22Rv1 (cell line): Measurements from ENCODE around the gene AP3S2.

Source experiments
- H3K27ac ChIP-seq: fragments of 450-650 bp; 2 replicates; pipeline ENCODE4 v1.5.1; 2017
- ZFX ChIP-seq: fragments of 450-650 bp; IDR thresholded peaks from 2 replicates; pipeline ENCODE4 v1.6.1; 2017; ENCODE audit warnings: antibody characterized with exemption, borderline replicate concordance
- TF ChIP-seq, protein P1 (sequence below): fragments of 450-650 bp; IDR thresholded peaks from 2 replicates; pipeline ENCODE4 v1.5.1; 2017; ENCODE audit warnings: mild to moderate bottlenecking

Gene AP3S2

DNA sequence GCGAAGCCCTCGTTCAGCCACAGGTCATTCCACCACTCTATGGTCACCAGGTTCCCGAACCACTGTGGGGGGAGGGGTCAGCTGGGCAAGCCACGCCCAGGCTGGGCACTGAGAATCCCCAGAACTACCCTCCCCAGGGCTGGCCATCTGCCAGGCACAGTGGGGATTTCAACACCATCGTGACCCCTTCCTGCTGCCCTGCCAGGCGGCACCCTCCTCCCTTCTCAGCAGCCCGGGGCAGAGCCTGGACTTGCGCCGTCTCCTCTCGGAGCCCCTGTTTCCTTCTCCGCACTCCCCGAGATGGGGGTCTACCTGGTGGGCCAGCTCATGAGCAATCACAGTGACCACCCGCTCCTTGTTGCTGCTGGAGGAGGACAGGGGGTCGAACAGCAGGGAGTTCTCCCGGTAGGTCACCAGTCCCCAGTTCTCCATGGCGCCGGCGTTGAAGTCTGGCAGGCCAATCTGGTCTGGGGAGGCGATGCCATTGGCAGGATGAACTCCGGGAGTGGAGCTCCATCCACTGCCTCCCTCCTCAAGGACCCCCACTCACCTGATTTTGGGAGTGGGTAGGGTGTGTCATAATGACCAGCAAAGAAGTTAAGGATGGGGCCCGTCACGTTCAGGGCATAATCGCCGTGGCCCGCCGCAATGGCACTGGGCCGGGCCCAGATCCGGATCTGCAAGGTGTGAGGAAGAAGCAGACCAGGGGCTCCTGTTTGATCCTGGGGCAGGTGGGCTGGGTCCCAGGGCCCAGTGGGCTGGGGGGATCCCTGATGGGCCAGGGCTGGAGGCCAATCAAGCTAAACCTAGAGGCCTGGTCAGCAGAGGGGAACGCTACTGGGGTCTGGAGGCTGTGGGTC, 89.6 kb downstream of the AP3S2 start:
- TF ChIP-seq ZFX = no peak
- TF ChIP-seq, protein P1, sequence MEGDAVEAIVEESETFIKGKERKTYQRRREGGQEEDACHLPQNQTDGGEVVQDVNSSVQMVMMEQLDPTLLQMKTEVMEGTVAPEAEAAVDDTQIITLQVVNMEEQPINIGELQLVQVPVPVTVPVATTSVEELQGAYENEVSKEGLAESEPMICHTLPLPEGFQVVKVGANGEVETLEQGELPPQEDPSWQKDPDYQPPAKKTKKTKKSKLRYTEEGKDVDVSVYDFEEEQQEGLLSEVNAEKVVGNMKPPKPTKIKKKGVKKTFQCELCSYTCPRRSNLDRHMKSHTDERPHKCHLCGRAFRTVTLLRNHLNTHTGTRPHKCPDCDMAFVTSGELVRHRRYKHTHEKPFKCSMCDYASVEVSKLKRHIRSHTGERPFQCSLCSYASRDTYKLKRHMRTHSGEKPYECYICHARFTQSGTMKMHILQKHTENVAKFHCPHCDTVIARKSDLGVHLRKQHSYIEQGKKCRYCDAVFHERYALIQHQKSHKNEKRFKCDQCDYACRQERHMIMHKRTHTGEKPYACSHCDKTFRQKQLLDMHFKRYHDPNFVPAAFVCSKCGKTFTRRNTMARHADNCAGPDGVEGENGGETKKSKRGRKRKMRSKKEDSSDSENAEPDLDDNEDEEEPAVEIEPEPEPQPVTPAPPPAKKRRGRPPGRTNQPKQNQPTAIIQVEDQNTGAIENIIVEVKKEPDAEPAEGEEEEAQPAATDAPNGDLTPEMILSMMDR = no peak
- no peak overlapping the region for H3K27ac ChIP-seq

- H3K27ac ChIP-seq = no peak overlapping the region
Measured at GRCh38 chr15:89802986-89803824, 90.6 kb downstream of the AP3S2 start.

DNA sequence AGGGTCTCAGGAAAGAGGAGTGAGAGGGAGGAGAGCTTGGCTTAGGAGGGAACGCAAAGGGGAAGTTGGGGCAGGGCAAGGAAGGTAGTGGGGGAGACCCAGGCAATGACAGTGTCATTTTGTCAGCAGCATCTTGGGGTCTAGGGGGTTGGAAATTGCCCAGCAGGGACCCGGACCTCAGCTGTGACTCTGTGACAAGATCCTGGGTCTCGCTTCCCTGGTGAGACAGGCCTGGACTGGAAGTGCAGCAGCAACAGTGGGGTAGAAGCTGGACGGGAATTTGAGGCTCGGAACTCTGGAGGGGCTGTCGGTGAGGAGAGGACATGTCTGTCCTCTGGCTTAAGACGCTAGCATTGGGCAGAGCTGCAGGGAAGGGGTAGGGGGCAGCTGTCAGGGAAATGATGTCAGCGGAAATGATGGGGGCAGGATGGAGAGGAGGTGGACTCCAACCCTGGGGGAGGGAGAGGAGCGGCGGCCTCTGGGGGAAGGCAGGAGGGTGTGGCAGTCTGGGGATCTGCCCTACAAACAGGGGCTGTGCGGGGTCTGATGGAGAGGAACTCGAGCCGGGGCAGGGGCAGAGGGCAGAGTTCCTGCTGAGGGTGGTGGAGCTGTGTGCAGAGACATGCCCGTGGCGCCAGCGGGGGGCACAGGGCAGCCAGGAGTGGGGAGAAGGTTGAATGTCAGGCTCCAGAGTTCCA, 91.4 kb downstream of the AP3S2 start:
- no peak overlapping the region for H3K27ac ChIP-seq
- TF ChIP-seq, protein P1 = no peak
- TF ChIP-seq ZFX = no peak

More at GRCh38 chr15:89802986-89803824, 90.6 kb downstream of the AP3S2 start:
- no peak for TF ChIP-seq ZFX
- TF ChIP-seq, protein P1 = no peak

DNA sequence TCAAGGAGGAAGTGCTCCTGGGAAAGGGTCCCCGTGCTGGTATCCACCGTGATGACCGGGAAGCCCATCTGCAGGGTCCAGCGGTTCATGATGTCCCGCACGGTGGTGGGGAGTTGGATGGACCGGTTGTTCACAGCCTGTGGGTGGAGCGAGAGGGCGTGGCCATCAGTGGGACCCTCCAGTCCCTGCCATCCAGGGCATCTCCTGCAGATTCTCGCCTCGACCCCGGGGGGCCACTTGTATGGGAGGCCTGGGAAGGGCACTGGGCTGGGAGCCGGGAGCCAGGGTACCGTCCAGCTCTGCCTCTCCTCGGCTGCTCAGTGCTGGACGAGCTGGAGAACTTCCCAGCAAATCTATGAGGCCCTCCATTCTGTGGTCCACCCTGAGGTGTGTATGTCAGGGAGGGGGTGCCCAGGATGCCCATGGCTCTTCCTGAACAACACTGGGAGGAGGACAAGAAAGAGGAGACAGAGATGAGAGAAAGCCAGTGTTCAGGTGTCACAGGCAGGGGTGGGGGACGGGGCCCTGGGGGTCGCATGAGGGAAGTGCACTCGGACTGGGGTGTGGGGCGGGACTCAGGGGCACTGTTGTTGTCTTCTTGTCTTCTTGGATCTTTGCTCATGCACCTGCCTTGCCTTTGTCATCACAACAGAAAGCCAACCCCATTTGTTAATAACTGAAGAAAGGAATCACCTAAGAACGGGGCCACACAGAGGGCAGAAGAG, 92.2 kb downstream of the AP3S2 start:
- no peak overlapping the region for H3K27ac ChIP-seq
- no peak for TF ChIP-seq ZFX
- TF ChIP-seq, protein P1 = no peak

DNA sequence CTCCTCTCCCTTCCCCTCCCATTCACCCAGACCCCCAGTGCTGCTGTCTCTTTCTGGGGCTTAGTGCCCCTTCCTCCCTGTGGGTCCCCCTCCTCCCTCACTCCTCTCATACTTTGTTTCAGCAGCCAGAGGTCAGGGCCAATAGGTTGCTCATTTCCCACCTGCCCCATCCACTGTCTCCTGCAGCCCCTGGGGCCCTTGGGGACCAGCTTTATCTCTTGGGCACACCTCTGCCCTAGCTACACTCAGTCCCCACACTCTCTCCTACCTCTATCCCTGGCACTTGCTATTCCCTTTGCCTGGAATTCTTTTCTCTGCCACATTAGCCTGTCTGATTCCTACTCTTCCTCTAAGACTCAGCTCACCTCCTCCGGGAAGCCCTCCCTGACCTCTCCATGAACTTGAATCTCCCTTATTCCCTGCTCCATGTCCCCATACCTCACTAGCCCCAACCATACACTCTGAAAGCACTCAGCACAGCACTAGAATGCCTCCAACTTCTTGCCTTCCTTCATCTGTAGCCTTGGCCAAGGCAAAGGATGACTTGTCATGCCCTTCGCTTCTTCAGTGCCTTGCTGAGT, 93.8 kb downstream of the AP3S2 start:
- no peak for TF ChIP-seq ZFX
- TF ChIP-seq, protein P1 = no peak
- H3K27ac ChIP-seq = no peak overlapping the region

DNA sequence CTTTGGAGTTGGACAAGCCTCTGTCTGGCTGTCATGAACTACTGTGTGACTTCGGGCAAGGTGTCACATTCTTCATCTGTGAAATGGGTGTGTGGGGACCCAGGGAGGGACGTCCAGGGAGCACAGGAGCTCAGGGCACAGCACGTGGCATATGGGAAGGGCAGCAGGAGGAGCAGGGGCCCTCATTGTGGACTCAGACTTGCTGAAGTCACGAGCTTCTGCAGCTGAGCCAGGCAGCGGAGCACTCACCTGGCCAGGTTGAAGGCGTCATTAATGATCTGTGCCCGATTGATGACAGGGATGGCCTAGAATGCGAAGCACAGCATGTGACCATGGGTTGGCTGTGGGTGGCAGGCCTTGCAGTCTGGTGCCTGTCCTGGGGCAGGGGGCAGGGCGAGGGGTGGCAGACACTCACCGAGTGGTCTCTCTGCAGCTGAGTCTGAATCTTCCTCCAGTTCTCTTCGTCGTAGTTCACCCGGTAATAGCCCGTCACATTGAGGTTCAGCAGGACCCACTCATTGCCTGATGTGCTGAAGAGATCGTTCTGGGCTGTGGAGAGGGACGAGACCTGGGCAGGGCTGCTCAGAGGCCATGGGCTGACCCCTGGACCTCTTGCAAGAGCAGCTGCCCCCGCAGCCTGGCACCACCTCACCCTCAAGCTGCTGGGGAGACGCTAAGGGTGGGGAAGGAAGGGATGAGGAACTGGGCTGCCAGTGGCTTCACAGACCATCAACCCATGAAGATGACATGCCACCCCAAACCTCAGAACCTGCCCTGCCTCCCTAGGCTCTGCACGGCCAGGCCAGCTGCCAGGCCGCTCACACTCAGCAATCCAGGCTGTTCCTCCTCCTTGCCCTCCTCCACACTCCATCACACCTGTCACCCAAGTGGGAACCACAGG, 94.5 kb downstream of the AP3S2 start:
- no peak overlapping the region for H3K27ac ChIP-seq
- TF ChIP-seq ZFX = no peak
- TF ChIP-seq, protein P1 = no peak
